ENCODE data around the gene AARSD1. TPM values are rescaled to one million over a fixed set of nuclear protein-coding genes. Genes with fewer than 3 reads are reported as not detected.
"Not testable (repeated sequence)": the region's sequence is repeated elsewhere in the genome, so short reads cannot be mapped to it uniquely, and the experiment has no call there.

Gene AARSD1
- total RNA-seq, 1 donor from 2014 or later: 85.5 TPM

GRCh38 chr17:42923472-42923871 lies 40.8 kb downstream of the AARSD1 start:
- Mint-ChIP-seq H3K27me3 (ENCODE audit: insufficient read depth) (peaks cover 13% of the 10 kb centered on the region), H3K4me1 (ENCODE audit: low read depth) (peaks cover 11% of the 10 kb centered on the region)
- H3K9me3 Mint-ChIP-seq; intact Hi-C loops (cut with micrococcal nuclease); H3K27ac Mint-ChIP-seq; H3K36me3 Mint-ChIP-seq (ENCODE audit: low read depth); DNase-seq (ENCODE audit: low spot score); H3K4me3 Mint-ChIP-seq: not testable (repeated sequence)

DNA sequence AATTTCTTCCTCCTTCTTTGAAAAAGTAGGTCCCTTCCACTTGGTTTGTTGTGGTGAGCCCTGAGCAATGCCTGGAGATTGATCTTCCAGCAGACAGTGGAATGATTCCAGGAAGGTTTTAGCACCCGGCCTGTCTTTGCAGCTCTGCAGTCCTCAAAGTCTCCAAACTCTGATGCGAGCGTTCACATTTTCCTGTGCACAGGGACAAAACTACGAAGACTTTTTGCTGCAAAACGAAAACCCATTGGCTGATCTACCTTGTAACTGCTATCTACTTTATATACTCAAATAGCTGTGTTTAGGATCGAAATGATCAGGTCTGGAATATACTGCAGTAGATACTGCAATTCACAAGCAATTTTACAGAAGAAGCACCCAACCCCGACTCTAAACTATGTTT lies 42.0 kb downstream of the AARSD1 start:
- no peaks in the 10 kb centered on the region for H3K36me3 Mint-ChIP-seq (ENCODE audit: low read depth)
- H3K9me3 Mint-ChIP-seq: no peaks in the 10 kb centered on the region
- H3K4me3 Mint-ChIP-seq: no peak overlapping the region
- no peak for DNase-seq (ENCODE audit: low spot score)
- no peak overlapping the region for H3K27ac Mint-ChIP-seq
- intact Hi-C loops (cut with micrococcal nuclease): no loop called here
- H3K27me3 Mint-ChIP-seq (ENCODE audit: insufficient read depth): peaks cover 13% of the 10 kb centered on the region
- H3K4me1 Mint-ChIP-seq (ENCODE audit: low read depth): peaks cover 9% of the 10 kb centered on the region

DNA sequence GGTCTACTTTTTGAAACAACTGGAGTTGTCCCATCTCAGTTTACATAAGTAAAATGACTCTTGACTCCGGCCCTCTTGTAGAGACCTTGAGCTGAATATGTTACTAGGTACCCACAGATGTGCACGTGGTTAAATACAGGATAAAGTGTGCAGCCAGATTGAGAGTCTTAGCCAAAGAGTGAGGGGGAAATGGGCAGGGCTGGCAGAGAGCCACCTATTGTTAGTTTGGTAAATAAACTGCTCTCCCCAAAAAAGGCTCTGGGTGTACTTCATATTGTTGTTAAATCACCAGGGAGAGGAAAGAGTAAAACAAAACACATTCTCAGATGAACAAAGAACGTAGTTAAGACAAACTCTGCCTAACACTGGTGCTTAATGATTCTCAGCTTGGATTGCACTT lies 43.3 kb downstream of the AARSD1 start:
- DNase-seq (ENCODE audit: low spot score): no peak
- Mint-ChIP-seq H3K9me3 (no peaks in the 10 kb centered on the region), H3K4me3 (no peak overlapping the region), H3K36me3 (ENCODE audit: low read depth) (no peaks in the 10 kb centered on the region), H3K27ac (no peak overlapping the region), H3K27me3 (ENCODE audit: insufficient read depth) (peaks cover 16% of the 10 kb centered on the region), H3K4me1 (ENCODE audit: low read depth) (peaks cover 9% of the 10 kb centered on the region)
- intact Hi-C loops (cut with micrococcal nuclease): no loop called here

DNA sequence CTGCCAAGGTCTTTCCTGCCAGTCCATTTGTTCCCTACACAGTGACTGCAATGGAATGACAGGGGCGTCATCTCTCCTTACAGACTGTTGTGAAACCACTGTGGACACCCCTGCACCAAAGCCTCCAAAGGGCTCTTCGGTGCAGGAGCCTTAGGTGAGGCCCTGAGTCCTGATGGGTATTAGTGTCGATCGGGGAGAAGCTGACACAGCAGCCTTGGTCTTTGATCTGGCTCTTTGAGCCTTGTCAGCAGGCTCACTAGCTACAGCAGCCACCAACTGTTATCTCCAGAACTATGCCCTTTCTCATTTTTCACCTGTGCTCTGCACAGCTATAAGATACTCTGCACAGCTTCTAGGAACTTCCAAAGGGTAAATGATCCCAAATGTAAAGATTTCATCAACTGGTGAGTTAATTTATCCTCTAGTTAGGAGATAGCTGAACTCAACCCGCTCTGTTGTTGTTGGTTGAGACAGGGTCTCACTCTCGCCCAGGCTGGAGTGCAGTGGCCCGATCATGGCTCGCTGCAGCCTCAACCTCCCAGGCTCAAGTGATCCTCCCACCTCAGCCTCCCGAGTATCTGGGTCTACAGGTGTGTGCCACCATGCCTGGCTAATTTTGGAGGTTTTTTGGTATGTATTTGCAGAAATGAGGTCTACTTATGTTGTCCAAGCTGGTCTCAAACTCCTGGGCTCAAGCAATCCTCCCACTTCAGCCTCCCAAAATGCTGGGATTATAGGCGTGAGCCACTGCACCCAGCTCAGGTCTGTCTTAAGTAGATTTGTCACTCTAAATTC lies 44.0 kb downstream of the AARSD1 start:
- intact Hi-C loops (cut with micrococcal nuclease): no loop called here
- DNase-seq (ENCODE audit: low spot score): no peak
- no peaks in the 10 kb centered on the region for H3K36me3 Mint-ChIP-seq (ENCODE audit: low read depth)
- H3K27ac Mint-ChIP-seq: no peak overlapping the region
- H3K4me3 Mint-ChIP-seq: no peak overlapping the region
- H3K9me3 Mint-ChIP-seq: no peaks in the 10 kb centered on the region
- peaks cover 9% of the 10 kb centered on the region for H3K4me1 Mint-ChIP-seq (ENCODE audit: low read depth)
- peaks cover 16% of the 10 kb centered on the region for H3K27me3 Mint-ChIP-seq (ENCODE audit: insufficient read depth)

GRCh38 chr17:42919522-42920077 lies 44.7 kb downstream of the AARSD1 start:
- H3K9me3 Mint-ChIP-seq; DNase-seq (ENCODE audit: low spot score); intact Hi-C loops (cut with micrococcal nuclease); H3K4me3 Mint-ChIP-seq; H3K27ac Mint-ChIP-seq; H3K4me1 Mint-ChIP-seq (ENCODE audit: low read depth); H3K36me3 Mint-ChIP-seq (ENCODE audit: low read depth): not testable (repeated sequence)
- H3K27me3 Mint-ChIP-seq (ENCODE audit: insufficient read depth): peaks cover 16% of the 10 kb centered on the region

DNA sequence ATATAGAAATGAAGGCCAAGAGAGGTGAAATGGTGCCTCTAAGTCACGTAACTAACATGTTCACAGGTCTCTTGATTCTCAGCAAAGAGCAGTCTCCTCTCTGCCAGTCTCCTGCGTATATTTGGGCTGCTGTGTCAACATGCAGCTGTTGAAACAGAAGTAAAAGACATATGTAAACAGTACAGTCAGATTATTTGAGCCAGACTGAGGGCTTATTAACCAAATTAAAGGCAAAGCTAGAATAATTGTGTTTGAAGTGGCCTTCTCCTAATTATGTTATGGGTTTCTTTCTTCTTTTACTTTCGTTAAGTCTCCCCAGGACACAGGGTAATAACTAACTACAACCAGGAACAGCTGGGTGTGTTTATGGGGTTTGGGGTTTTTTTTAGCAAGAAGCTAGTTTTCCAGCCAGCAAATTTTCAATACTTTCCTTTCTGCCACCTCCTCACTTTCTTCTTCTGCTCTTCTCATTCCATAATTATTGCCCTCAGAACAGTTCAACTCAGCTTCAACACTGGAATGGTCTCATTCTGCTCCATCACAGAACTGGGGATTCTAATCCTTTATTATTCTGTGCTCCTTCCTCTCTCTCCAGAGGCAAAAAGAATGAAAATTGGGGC lies 45.2 kb downstream of the AARSD1 start:
- Mint-ChIP-seq H3K27me3 (ENCODE audit: insufficient read depth) (peaks cover 16% of the 10 kb centered on the region), H3K4me1 (ENCODE audit: low read depth) (peaks cover 9% of the 10 kb centered on the region), H3K4me3 (no peak overlapping the region), H3K27ac (no peak overlapping the region), H3K9me3 (no peaks in the 10 kb centered on the region), H3K36me3 (ENCODE audit: low read depth) (no peaks in the 10 kb centered on the region)
- intact Hi-C loops (cut with micrococcal nuclease): no loop called here
- DNase-seq (ENCODE audit: low spot score): no peak

DNA sequence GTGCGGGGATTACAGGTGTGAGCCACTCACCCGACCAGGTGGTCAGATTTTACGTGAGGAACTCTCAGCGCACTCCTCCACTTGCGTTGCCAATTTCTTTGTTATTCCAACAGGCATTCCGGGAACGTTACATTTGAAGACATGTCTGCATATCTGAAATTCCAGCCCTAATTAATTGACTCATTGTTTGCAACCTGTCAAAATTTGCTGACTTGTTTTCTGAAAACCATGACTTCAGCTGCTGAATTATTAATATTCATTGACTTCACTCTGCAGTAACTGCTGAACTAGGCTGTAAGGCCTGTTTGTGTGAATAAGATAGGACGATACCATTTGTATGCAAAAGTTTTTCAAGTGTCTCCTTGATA lies 47.0 kb downstream of the AARSD1 start:
- Mint-ChIP-seq H3K36me3 (ENCODE audit: low read depth) (no peaks in the 10 kb centered on the region), H3K4me1 (ENCODE audit: low read depth) (peaks cover 7% of the 10 kb centered on the region), H3K27ac (no peak overlapping the region), H3K27me3 (ENCODE audit: insufficient read depth) (peaks cover 14% of the 10 kb centered on the region), H3K9me3 (no peaks in the 10 kb centered on the region), H3K4me3 (no peak overlapping the region)
- intact Hi-C loops (cut with micrococcal nuclease): no loop called here
- no peak for DNase-seq (ENCODE audit: low spot score)

GRCh38 chr17:42916388-42917235 lies 47.6 kb downstream of the AARSD1 start:
- H3K4me1 Mint-ChIP-seq (ENCODE audit: low read depth); H3K36me3 Mint-ChIP-seq (ENCODE audit: low read depth); H3K9me3 Mint-ChIP-seq; H3K27ac Mint-ChIP-seq; H3K4me3 Mint-ChIP-seq; DNase-seq (ENCODE audit: low spot score); intact Hi-C loops (cut with micrococcal nuclease): not testable (repeated sequence)
- H3K27me3 Mint-ChIP-seq (ENCODE audit: insufficient read depth): peaks cover 11% of the 10 kb centered on the region

GRCh38 chr17:42915288-42915687 lies 49.0 kb downstream of the AARSD1 start:
- H3K4me1 Mint-ChIP-seq (ENCODE audit: low read depth); H3K9me3 Mint-ChIP-seq: not testable (repeated sequence)

GRCh38 chr17:42913981-42914617 lies 50.2 kb downstream of the AARSD1 start:
- Mint-ChIP-seq H3K27me3 (ENCODE audit: insufficient read depth) (peaks cover 7% of the 10 kb centered on the region), H3K27ac (no peak overlapping the region), H3K4me3 (no peak overlapping the region), H3K4me1 (ENCODE audit: low read depth) (no peaks in the 10 kb centered on the region), H3K9me3 (no peaks in the 10 kb centered on the region), H3K36me3 (ENCODE audit: low read depth) (no peaks in the 10 kb centered on the region)
- intact Hi-C loops (cut with micrococcal nuclease): no loop called here
- no peak for DNase-seq (ENCODE audit: low spot score)

More at GRCh38 chr17:42915288-42915687, 49.0 kb downstream of the AARSD1 start:
- H3K27ac Mint-ChIP-seq; H3K27me3 Mint-ChIP-seq (ENCODE audit: insufficient read depth); H3K36me3 Mint-ChIP-seq (ENCODE audit: low read depth); H3K4me3 Mint-ChIP-seq; intact Hi-C loops (cut with micrococcal nuclease); DNase-seq (ENCODE audit: low spot score): not testable (repeated sequence)

DNA sequence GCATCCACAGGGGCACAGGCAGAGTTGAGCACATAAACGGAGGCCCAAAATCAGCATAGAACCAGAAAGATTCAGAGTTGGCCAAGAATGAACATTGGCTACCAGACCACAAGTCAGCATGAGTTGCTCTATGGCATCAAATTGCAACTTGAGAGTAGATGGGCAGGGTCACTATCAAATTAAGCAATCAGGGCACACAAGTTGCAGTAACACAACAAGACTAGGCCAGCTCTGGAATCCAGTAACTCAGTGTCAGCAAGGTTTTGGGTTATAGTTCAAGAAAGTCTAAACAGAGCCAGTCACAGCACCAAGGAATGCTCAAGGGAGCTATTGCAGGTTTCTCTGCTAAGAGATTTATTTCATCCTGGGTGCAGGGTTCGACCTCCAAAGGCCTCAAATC lies 50.7 kb downstream of the AARSD1 start:
- Mint-ChIP-seq H3K9me3 (no peaks in the 10 kb centered on the region), H3K27ac (no peak overlapping the region), H3K4me3 (no peak overlapping the region), H3K27me3 (ENCODE audit: insufficient read depth) (peaks cover 7% of the 10 kb centered on the region), H3K4me1 (ENCODE audit: low read depth) (no peaks in the 10 kb centered on the region), H3K36me3 (ENCODE audit: low read depth) (no peaks in the 10 kb centered on the region)
- intact Hi-C loops (cut with micrococcal nuclease): no loop called here
- no peak for DNase-seq (ENCODE audit: low spot score)

DNA sequence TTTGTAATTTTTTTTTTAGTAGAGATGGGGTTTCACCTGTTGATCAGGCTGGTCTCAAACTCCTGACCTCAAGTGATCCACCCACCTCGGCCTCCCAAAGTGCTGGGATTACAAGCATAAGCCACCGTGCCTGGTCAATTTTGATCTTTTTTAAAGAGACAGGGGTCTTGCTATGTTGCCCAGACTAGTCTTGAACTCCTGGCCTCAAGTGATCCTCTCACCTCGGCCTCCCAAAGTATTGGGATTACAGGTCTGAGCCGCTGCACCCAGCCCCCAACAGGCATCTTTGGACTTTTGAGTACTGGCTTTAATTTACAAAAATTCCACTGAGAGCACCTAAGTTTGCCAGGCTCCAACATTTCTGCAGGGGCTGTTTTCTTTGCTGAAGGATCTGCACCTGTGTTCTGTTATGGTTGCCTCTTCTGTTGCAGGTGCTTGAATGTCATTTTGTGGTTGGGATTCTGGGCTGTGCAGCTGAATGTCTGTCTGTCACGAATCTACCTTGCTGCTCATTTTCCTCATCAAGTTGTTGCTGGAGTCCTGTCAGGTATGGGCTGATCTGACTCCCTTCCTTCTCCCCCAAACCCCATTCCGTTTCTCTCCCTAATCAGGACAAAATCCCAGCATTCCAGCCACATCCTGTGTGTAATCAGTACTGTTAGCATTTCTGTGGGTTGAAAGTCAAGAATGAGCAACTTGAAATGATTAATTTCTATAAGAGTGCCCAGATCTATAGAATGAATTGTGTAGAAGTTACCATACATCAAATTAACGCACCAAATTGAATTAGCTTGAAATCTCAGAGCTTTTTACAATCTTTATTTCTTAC lies 55.2 kb downstream of the AARSD1 start:
- no peak for DNase-seq (ENCODE audit: low spot score)
- Mint-ChIP-seq H3K4me1 (ENCODE audit: low read depth) (no peaks in the 10 kb centered on the region), H3K27me3 (ENCODE audit: insufficient read depth) (peaks cover 10% of the 10 kb centered on the region), H3K9me3 (no peaks in the 10 kb centered on the region), H3K4me3 (no peak overlapping the region), H3K36me3 (ENCODE audit: low read depth) (no peaks in the 10 kb centered on the region), H3K27ac (no peak overlapping the region)
- intact Hi-C loops (cut with micrococcal nuclease): no loop called here
